Measurements from ENCODE around the gene MLNR.
A peak's percentile ranks its signal among the peaks of the same experiment; 100 is the strongest.

The MLNR gene

GRCh38 chr13:49220036-49220855, at the start of gene MLNR:
MLNR (plus strand) TSS chr13:49220338; CDS start chr13:49220338, 0 bp downstream.
- peak; percentile 44 to 63 for ATAC-seq

GRCh38 chr13:49171359-49171758, 48.8 kb upstream of the MLNR start:
- ATAC-seq: no peak

GRCh38 chr13:49183672-49184325, 36.3 kb upstream of the MLNR start:
- ATAC-seq: peak; percentile 64 to 90

GRCh38 chr13:49184621-49185020, 35.5 kb upstream of the MLNR start:
- no peak for ATAC-seq

- peak in 1 of 2 donors; percentile 21 for ATAC-seq
Measured at GRCh38 chr13:49185264-49185663, 34.9 kb upstream of the MLNR start.

GRCh38 chr13:49190901-49191300, 29.2 kb upstream of the MLNR start:
- ATAC-seq: no peak

GRCh38 chr13:49206641-49207040, 13.5 kb upstream of the MLNR start:
- ATAC-seq: no peak

- no peak for ATAC-seq
Measured at GRCh38 chr13:49208619-49209018, 11.5 kb upstream of the MLNR start.

- no peak for ATAC-seq
Measured at GRCh38 chr13:49210114-49210513, 10.0 kb upstream of the MLNR start.

- no peak for ATAC-seq
Measured at GRCh38 chr13:49210669-49211068, 9.5 kb upstream of the MLNR start.

GRCh38 chr13:49213539-49213938, 6.6 kb upstream of the MLNR start:
- no peak for ATAC-seq

- ATAC-seq: peak in 1 of 2 donors; percentile 11
Measured at GRCh38 chr13:49213997-49214916, 5.9 kb upstream of the MLNR start.

GRCh38 chr13:49214917-49215376, 5.2 kb upstream of the MLNR start:
- peak; percentile 80 to 82 for ATAC-seq

GRCh38 chr13:49216334-49216733, 3.8 kb upstream of the MLNR start:
- ATAC-seq: no peak

GRCh38 chr13:49217962-49218492, 2.1 kb upstream of the MLNR start:
- ATAC-seq: no peak

GRCh38 chr13:49218493-49219051, 1.6 kb upstream of the MLNR start:
- no peak for ATAC-seq

- peak in 1 of 2 donors; percentile 3 for ATAC-seq
Measured at GRCh38 chr13:49219647-49220035, 497 bp upstream of the MLNR start.

- peak; percentile 29 to 32 for ATAC-seq
Measured at GRCh38 chr13:49220856-49221589, 885 bp downstream of the MLNR start.

GRCh38 chr13:49221590-49221965, 1.4 kb downstream of the MLNR start:
- ATAC-seq: no peak

- ATAC-seq: no peak
Measured at GRCh38 chr13:49225223-49226042, 5.3 kb downstream of the MLNR start.

- ATAC-seq: no peak
Measured at GRCh38 chr13:49226613-49227012, 6.5 kb downstream of the MLNR start.
